K562 (cell line): Measurements from ENCODE around the gene TK1. TPM values are rescaled to one million over a fixed set of nuclear protein-coding genes. Genes with fewer than 3 reads are reported as not detected.
A peak's percentile ranks its signal among the peaks of the same experiment; 100 is the strongest.

Experiments used
- ETV6 ChIP-seq, 3 experiments: fragments of 150-350 bp in 1 of 3; sonication (generic) in 1 of 3; formaldehyde crosslinking in 1 of 3; IDR thresholded peaks; 2 replicates each; pipeline versions ENCODE4 v1.6.1 to v1.8.0; 2014 to 2022; ENCODE audit warnings: borderline replicate concordance in 2 of 3, low read depth in 2 of 3, antibody characterized with exemption in 1 of 3, low read length in 1 of 3, mild to moderate bottlenecking in 1 of 3, missing genetic modification reagents in 1 of 3
- FOSL1 ChIP-seq: fragments of 200-800 bp; sonication (Bioruptor generic); conservative IDR thresholded peaks from 2 replicates; pipeline ENCODE4 v1.6.1; 2016; ENCODE audit warnings: missing genetic modification characterization, missing compliant biosample characterization
- HDAC8 ChIP-seq: fragments of 450-650 bp; IDR thresholded peaks from 2 replicates; pipeline ENCODE4 v1.6.1; 2016; ENCODE audit warnings: mild to moderate bottlenecking, missing genetic modification characterization, moderate library complexity, missing compliant biosample characterization
- MXI1 ChIP-seq: IDR thresholded peaks from 2 replicates; pipeline ENCODE4 v1.6.1; 2011; ENCODE audit warnings: low read depth, mild to moderate bottlenecking, improper control_type of control experiment, low read length
- THRAP3 ChIP-seq: fragments of 450-650 bp; IDR thresholded peaks from 2 replicates; pipeline ENCODE4 v1.6.1; 2016; ENCODE audit warnings: mild to moderate bottlenecking, inconsistent platforms, borderline replicate concordance
- ZNF184 ChIP-seq: sonication (generic); formaldehyde crosslinking; IDR thresholded peaks from 2 replicates; pipeline ENCODE4 v1.5.0; 2020; ENCODE audit warnings: missing genetic modification reagents
- ZNF77 ChIP-seq: fragments of 250-450 bp; sonication (Bioruptor Pico); IDR thresholded peaks from 2 replicates; pipeline ENCODE4 v1.5.0; 2020
- ZNF780A ChIP-seq: fragments of 250-450 bp; sonication (Bioruptor Pico); IDR thresholded peaks from 2 replicates; pipeline ENCODE4 v1.5.0; 2021; ENCODE audit warnings: mild to moderate bottlenecking
- polyA plus RNA-seq, 8 experiments: library from polyadenylated mRNA; depleted of rRNA in 4 of 8; stranded (reverse) in 5 of 8; unstranded in 3 of 8; fragments of >200 nt; fragmentation: Nextera tagmentation in 2 of 8; fragmentation: Illumina TruSeq in 1 of 8; extraction: Ambion mirVana in 2 of 8; extraction: Trizol in 1 of 8; gene quantifications; 2 replicates each; pipeline versions ENCODE4 v1.2.1 to v1.2.3, GENCODE V29; 2011 to 2014; ENCODE audit warnings: inconsistent platforms in 1 of 8, missing spikeins in 1 of 8
- total RNA-seq, 7 experiments: library from RNA; depleted of rRNA in 6 of 7; stranded (reverse); fragments of >200 nt in 6 of 7; fragmentation: Illumina TruSeq in 2 of 7; extraction: Trizol in 2 of 7; gene quantifications; 2 replicates each; pipeline versions ENCODE4 v1.2.1 to v1.2.3, GENCODE V29; 2011 to 2021; ENCODE audit warnings: low replicate concordance in 1 of 7
- TF ChIP-seq, protein P1 (sequence below): fragments of 450-650 bp; IDR thresholded peaks from 2 replicates; pipeline ENCODE4 v1.7.1; 2018; ENCODE audit warnings: mild to moderate bottlenecking, low read depth; ENCODE audit not compliant: partially characterized antibody
- TF ChIP-seq, protein P2 (sequence below): fragments of 200-800 bp; sonication (Bioruptor generic); IDR thresholded peaks from 2 replicates; pipeline ENCODE4 v1.6.1; 2016; ENCODE audit warnings: missing genetic modification characterization, missing compliant biosample characterization
- TF ChIP-seq, protein P3 (sequence below): fragments of 250-450 bp; sonication (Bioruptor Pico); IDR thresholded peaks from 2 replicates; pipeline ENCODE4 v1.8.0; 2021; ENCODE audit warnings: moderate library complexity, mild to moderate bottlenecking, inconsistent platforms
- TF ChIP-seq, protein P4 (sequence below), 2 experiments: fragments of 150-350 bp in 1 of 2; IDR thresholded peaks; 2 replicates each; pipeline ENCODE4 v1.6.1; 2012 to 2016; ENCODE audit warnings: low read depth in 2 of 2, low read length in 2 of 2, mild to moderate bottlenecking in 1 of 2, moderate library complexity in 1 of 2

TK1 gene
- total and polyA plus RNA-seq, 9 of the 15 experiments (the other 6 are each of a cell fraction or from before 2014, with no cell fraction given): 8.4 to 280 (median 103) TPM

DNA sequence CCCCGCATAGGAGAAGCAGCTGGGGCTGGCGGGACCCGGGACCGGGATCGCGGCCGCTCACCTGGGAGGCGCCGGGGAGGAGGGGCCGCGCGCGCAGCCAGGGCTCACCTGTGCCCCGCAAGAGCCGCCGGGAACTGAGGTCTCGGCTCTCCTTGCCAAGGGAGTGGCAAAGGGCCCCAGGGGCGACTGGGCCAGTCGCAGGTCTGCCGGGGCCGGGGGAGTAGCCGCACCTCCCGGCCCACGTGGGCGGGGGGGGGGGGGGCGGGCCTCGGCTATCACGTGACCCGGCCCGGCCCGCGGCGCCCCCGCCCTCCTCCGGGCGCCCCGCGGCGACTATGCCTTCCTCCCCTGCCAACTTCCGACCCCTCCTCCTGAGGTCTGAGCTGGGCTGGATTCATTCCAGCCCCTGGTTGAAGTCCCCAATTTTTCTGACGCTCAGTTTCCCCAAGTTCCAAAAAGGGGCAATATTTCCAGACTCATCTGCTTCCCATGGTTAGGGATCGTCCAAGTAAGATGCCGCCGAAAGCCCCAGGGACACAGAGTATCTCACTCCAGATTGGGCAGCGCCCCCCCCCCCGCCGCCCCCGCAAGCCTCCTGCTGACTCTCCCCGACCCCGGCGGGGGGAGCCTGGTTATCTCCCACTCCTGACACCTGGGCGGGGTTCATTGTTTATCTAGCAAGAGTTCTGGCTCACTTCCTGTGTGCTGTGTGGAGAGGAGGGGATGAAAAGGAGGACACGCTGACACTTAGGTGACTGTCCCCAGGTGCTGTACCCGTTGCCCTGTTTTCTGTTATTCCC, 58.1 kb downstream of the TK1 start, which contains the start of gene TMC6 (continued):
- no peak for TF ChIP-seq THRAP3
- TF ChIP-seq ETV6 (IDR thresholded peaks at IDR 0.05; ENCODE audit: borderline replicate concordance in 1 of 2, low read depth in 2 of 2, low read length in 1 of 2): 0 out of 4 replicates have a peak, but pooled peaks of 1 of the 2 experiments have one; percentile 45
- no peak for TF ChIP-seq ETV6 (CRISPR knock-in tag; IDR thresholded peaks at IDR 0.05; ENCODE audit: borderline replicate concordance)
- TF ChIP-seq, protein P1, sequence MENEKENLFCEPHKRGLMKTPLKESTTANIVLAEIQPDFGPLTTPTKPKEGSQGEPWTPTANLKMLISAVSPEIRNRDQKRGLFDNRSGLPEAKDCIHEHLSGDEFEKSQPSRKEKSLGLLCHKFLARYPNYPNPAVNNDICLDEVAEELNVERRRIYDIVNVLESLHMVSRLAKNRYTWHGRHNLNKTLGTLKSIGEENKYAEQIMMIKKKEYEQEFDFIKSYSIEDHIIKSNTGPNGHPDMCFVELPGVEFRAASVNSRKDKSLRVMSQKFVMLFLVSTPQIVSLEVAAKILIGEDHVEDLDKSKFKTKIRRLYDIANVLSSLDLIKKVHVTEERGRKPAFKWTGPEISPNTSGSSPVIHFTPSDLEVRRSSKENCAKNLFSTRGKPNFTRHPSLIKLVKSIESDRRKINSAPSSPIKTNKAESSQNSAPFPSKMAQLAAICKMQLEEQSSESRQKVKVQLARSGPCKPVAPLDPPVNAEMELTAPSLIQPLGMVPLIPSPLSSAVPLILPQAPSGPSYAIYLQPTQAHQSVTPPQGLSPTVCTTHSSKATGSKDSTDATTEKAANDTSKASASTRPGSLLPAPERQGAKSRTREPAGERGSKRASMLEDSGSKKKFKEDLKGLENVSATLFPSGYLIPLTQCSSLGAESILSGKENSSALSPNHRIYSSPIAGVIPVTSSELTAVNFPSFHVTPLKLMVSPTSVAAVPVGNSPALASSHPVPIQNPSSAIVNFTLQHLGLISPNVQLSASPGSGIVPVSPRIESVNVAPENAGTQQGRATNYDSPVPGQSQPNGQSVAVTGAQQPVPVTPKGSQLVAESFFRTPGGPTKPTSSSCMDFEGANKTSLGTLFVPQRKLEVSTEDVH: peak; percentile 14
- no peak for TF ChIP-seq MXI1
- TF ChIP-seq, protein P2, sequence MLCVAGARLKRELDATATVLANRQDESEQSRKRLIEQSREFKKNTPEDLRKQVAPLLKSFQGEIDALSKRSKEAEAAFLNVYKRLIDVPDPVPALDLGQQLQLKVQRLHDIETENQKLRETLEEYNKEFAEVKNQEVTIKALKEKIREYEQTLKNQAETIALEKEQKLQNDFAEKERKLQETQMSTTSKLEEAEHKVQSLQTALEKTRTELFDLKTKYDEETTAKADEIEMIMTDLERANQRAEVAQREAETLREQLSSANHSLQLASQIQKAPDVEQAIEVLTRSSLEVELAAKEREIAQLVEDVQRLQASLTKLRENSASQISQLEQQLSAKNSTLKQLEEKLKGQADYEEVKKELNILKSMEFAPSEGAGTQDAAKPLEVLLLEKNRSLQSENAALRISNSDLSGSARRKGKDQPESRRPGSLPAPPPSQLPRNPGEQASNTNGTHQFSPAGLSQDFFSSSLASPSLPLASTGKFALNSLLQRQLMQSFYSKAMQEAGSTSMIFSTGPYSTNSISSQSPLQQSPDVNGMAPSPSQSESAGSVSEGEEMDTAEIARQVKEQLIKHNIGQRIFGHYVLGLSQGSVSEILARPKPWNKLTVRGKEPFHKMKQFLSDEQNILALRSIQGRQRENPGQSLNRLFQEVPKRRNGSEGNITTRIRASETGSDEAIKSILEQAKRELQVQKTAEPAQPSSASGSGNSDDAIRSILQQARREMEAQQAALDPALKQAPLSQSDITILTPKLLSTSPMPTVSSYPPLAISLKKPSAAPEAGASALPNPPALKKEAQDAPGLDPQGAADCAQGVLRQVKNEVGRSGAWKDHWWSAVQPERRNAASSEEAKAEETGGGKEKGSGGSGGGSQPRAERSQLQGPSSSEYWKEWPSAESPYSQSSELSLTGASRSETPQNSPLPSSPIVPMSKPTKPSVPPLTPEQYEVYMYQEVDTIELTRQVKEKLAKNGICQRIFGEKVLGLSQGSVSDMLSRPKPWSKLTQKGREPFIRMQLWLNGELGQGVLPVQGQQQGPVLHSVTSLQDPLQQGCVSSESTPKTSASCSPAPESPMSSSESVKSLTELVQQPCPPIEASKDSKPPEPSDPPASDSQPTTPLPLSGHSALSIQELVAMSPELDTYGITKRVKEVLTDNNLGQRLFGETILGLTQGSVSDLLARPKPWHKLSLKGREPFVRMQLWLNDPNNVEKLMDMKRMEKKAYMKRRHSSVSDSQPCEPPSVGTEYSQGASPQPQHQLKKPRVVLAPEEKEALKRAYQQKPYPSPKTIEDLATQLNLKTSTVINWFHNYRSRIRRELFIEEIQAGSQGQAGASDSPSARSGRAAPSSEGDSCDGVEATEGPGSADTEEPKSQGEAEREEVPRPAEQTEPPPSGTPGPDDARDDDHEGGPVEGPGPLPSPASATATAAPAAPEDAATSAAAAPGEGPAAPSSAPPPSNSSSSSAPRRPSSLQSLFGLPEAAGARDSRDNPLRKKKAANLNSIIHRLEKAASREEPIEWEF: no peak
- TF ChIP-seq, protein P3, sequence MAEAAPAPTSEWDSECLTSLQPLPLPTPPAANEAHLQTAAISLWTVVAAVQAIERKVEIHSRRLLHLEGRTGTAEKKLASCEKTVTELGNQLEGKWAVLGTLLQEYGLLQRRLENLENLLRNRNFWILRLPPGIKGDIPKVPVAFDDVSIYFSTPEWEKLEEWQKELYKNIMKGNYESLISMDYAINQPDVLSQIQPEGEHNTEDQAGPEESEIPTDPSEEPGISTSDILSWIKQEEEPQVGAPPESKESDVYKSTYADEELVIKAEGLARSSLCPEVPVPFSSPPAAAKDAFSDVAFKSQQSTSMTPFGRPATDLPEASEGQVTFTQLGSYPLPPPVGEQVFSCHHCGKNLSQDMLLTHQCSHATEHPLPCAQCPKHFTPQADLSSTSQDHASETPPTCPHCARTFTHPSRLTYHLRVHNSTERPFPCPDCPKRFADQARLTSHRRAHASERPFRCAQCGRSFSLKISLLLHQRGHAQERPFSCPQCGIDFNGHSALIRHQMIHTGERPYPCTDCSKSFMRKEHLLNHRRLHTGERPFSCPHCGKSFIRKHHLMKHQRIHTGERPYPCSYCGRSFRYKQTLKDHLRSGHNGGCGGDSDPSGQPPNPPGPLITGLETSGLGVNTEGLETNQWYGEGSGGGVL (CRISPR knock-in tag): no peak
- TF ChIP-seq, protein P4, sequence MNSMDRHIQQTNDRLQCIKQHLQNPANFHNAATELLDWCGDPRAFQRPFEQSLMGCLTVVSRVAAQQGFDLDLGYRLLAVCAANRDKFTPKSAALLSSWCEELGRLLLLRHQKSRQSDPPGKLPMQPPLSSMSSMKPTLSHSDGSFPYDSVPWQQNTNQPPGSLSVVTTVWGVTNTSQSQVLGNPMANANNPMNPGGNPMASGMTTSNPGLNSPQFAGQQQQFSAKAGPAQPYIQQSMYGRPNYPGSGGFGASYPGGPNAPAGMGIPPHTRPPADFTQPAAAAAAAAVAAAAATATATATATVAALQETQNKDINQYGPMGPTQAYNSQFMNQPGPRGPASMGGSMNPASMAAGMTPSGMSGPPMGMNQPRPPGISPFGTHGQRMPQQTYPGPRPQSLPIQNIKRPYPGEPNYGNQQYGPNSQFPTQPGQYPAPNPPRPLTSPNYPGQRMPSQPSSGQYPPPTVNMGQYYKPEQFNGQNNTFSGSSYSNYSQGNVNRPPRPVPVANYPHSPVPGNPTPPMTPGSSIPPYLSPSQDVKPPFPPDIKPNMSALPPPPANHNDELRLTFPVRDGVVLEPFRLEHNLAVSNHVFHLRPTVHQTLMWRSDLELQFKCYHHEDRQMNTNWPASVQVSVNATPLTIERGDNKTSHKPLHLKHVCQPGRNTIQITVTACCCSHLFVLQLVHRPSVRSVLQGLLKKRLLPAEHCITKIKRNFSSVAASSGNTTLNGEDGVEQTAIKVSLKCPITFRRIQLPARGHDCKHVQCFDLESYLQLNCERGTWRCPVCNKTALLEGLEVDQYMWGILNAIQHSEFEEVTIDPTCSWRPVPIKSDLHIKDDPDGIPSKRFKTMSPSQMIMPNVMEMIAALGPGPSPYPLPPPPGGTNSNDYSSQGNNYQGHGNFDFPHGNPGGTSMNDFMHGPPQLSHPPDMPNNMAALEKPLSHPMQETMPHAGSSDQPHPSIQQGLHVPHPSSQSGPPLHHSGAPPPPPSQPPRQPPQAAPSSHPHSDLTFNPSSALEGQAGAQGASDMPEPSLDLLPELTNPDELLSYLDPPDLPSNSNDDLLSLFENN (IDR thresholded peaks at IDR 0.05; ENCODE audit: low read depth in 2 of 2, low read length in 2 of 2): peak in 1 of 2 experiments; percentile 75; a peak in 2 of 4 replicates
- TF ChIP-seq ZNF780A (CRISPR knock-in tag): no peak
- TF ChIP-seq ZNF77 (CRISPR knock-in tag): no peak; the same call in 1 of the 2 replicates
- TF ChIP-seq FOSL1 (tag): peak; percentile 86
- no peak for TF ChIP-seq ZNF184 (CRISPR knock-in tag)
- TF ChIP-seq HDAC8 (tag): no peak
